ENCODE data around the gene PHYH. TPM values are rescaled to one million over a fixed set of nuclear protein-coding genes. Genes with fewer than 3 reads are reported as not detected.
"Not testable (repeated sequence)": the region's sequence is repeated elsewhere in the genome, so short reads cannot be mapped to it uniquely, and the experiment has no call there.

PHYH gene
- total RNA-seq, 1 donor from 2014 or later = 17.2 TPM

GRCh38 chr10:13322615-13323148 is 22.8 kb upstream of the PHYH start:
- DNase-seq (ENCODE audit: extremely low read depth, low read depth, low spot score) = no peak

DNA sequence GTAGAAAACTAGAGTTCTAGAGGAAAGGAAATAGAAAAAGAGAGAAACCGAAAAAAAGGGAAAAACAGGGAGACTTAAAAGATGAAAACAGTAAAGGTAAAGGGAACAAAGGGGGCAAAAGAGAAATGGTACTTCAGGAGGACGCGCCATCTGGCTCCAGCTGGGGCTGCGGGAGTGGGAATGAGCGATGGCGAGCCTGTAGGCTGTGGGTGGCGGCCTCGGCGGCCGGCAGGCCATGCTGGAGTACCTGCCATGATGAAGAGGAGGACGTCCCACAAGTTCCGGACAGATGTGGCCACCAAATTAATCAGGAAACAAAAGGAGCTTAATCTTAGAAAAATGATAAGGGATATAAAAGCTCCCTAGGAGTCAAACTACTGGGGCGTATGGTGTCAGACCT is 21.7 kb upstream of the PHYH start:
- no peak for DNase-seq (ENCODE audit: extremely low read depth, low read depth, low spot score)

- no peak for DNase-seq (ENCODE audit: extremely low read depth, low read depth, low spot score)
These were observed 19.3 kb upstream of the PHYH start for GRCh38 chr10:13319166-13319565.

GRCh38 chr10:13317474-13317873 is 17.6 kb upstream of the PHYH start:
- no peak for DNase-seq (ENCODE audit: extremely low read depth, low read depth, low spot score)

- no peak for DNase-seq (ENCODE audit: extremely low read depth, low read depth, low spot score)
These were observed 16.9 kb upstream of the PHYH start for GRCh38 chr10:13316635-13317311.

DNA sequence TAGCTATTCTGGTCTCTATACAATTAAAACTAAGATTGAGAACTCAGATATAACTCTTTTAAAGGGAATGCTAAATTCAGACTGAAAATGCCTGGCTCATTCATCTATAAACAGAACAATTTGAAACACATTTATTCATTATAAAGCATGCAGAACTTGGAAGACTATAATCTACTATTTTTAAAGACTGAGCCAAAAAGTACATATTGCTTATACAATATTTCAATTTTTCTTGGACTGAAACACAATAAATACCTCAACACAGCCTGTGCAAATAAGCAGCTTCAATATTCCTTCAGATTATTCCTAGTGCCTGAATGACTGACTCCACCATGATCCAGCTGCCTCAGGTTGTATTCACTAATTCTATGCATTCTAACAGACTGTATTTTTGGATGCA is 15.5 kb upstream of the PHYH start:
- no peak for DNase-seq (ENCODE audit: extremely low read depth, low read depth, low spot score)

- no peak for DNase-seq (ENCODE audit: extremely low read depth, low read depth, low spot score)
These were observed 11.3 kb upstream of the PHYH start for GRCh38 chr10:13311177-13311575.

DNA sequence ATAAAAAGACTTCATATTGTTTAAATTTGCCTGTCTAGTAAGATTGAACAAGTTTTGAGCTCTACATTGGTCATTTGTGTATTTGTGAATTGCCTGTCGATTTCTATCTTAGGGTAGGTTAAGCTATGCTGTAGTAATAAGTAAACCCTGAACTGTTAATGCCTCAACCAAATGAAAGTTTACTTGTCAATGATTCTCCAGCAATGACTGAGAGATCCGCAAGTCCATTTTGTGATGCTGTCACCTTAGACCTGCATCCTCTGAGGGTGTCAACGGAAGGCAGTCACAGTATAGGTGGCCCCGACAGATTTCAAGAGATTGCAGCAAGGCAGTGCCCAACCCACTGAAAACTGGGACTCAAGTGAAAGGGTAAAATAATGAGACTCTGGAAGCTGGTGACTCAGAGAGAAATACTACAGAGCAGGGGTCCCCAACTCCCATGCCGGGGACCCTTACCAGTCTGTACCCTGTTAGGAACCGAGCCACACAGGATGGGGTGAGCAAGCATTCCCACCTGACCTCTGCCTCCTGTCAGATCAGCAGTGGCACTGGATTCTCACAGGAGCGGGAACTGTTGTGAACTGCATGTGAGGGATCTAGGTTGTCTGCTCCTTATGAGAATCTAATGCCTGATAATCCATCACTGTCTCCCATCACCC is 10.8 kb upstream of the PHYH start:
- DNase-seq (ENCODE audit: extremely low read depth, low read depth, low spot score) = no peak

- DNase-seq (ENCODE audit: extremely low read depth, low read depth, low spot score) = no peak
These were observed 9.9 kb upstream of the PHYH start for GRCh38 chr10:13309792-13310191.

GRCh38 chr10:13308096-13308495 is 8.2 kb upstream of the PHYH start:
- DNase-seq (ENCODE audit: extremely low read depth, low read depth, low spot score) = no peak

DNA sequence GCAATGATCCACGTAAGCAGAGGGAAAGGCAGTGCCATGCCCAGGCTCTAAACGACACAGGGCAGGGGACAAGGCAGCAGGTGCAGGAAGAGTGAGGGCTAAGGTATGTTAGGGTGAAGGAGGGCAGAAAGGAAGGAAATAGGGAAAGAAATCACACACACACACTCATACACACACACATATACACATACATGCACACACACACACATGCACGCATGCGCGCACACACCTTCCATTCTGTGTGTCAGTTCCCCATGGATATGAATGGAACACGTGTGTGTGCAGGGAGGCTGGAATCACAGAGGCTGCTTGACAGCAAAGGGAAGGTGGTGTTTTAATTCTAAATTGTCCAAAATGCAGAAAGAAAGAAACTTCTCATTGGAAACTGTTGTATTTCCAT is 6.2 kb upstream of the PHYH start:
- DNase-seq (ENCODE audit: extremely low read depth, low read depth, low spot score) = no peak

DNA sequence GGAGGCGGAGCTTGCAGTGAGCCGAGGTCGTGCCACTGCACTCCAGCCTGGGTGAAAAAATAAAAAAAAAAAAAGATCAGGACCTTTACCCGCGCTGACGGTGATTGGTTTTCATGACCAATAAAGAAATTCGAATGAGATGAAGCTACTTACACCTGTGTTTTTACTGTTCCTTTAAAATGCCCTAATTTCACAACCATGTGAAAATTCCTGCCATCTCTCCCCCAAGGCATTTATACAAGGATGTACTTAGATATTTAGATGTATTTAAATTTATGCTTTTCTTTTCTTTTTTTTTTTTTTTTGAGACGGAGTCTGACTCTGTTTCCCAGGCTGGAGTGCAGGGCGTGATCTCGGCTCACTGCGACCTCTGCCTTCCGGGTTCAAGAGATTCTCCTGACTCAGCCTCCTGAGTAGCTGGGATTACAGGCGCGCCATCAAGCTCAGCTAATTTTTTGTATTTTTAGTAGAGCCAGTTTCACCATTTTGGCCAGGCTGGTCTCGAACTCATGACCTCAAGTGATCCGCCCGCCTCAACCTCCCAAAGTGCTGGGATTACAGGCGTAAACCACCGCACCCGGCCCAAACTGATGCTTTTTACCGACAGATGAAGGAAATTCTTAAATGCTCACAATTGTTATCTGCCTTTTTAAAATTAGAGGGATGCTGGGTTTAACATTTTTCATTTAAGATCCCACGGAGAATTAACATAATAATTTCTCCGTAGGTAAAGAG is 3.1 kb upstream of the PHYH start:
- DNase-seq (ENCODE audit: extremely low read depth, low read depth, low spot score) = no peak

- DNase-seq (ENCODE audit: extremely low read depth, low read depth, low spot score) = no peak
These were observed 972 bp downstream of the PHYH start for GRCh38 chr10:13298748-13299436.

DNA sequence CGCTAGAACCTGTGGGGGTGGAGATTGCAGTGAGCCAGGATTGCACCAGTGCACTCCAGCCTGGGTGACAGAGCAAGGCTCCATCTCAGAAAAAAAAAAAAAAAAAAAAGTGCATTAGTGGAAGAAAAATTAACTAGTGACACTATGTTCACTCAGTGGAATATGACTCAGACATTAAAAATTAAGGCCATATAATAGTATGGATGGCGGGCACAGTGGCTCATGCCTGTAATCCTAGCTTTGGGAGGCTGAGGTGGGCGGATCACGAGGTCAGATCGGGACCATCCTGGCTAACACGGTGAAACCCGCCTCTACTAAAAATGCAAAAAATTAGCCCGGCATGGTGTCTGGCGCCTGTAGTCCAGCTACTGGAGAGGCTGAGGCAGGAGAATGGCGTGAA is 3.4 kb downstream of the PHYH start:
- DNase-seq (ENCODE audit: extremely low read depth, low read depth, low spot score) = no peak

GRCh38 chr10:13294784-13295183 is 5.1 kb downstream of the PHYH start:
- no peak for DNase-seq (ENCODE audit: extremely low read depth, low read depth, low spot score)

DNA sequence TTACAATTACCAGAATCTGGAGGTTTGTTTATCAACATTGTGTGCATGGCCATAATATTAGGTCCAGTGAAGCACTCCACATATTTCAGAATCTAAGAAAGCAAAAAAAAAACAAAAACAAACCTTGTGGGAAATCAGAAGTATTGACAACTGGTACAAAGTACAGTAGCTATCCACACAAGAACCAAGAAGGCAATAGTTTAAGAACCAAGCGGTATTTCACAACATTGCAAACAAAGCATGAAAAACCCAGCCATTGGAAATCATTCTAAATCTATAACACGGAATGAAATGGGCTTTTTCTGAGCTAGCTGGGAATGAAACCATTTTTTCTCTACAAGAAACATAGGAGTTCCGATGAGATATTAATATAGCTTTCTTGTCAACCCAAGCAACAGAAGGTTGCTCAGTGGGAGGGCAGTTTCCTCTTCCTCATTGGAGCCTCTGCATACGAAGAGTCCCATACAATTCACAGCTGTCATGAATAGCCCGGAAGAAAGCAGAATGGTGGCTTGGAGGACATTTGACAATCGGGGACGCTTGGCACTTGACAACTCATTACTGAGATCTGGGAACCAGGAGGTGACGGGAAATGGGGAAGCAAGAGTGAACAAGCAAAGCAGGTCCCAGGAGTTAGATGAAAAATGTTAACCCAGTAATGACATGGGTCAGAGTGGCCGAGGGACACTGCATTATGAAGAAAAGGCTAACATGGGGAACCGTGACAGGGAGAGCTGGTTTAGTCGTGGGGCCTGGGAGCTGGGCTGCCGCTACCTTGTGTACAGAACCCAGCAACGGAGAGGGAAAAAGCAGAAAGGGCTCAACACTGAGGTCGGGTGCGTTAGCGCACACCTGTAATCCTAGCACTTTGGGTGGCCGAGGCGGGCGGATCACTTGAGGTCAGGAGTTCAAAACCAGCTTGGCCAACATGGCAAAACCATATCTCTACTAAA is 7.8 kb downstream of the PHYH start:
- DNase-seq (ENCODE audit: extremely low read depth, low read depth, low spot score) = no peak

GRCh38 chr10:13291061-13291460 is 8.8 kb downstream of the PHYH start:
- DNase-seq (ENCODE audit: extremely low read depth, low read depth, low spot score) = no peak

- DNase-seq (ENCODE audit: extremely low read depth, low read depth, low spot score) = no peak
These were observed 15.8 kb downstream of the PHYH start for GRCh38 chr10:13284050-13284449.

GRCh38 chr10:13282348-13282747 is 17.5 kb downstream of the PHYH start:
- not testable (repeated sequence) for DNase-seq (ENCODE audit: extremely low read depth, low read depth, low spot score)

DNA sequence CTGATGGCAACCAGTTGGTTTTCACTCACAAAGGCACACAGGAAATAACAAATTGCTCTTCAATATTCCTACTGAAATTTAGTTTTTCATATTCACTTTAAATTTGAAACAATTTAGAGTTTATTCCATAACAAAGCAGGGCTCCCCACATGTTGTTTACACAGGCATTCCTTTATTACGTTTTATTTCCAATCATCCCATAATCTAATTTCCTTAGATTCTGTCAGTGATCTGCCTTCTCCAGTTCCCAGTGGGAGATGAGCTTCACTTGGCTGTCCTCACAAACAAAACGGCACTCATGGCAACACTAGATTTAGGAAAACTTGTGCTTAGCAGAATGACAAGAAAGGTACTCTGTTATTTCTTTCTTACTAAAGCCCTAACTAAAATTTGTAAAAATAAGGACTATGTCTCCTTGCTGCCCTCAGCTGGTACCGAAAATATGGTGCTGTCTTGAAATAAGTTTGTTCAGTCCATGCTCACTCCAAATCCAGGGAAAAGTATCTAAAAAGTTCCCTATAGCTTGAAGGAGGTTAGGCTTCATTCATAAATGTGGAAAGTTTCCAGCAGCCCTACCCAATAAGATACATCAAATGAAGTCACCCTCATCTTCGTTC is 23.0 kb downstream of the PHYH start:
- DNase-seq (ENCODE audit: extremely low read depth, low read depth, low spot score) = no peak

Data from glomerular endothelial cell (primary cell).